ENCODE results near the gene KIF21B. TPM values are rescaled to one million over a fixed set of nuclear protein-coding genes. Genes with fewer than 3 reads are reported as not detected.

The KIF21B gene
- total and polyA plus RNA-seq, 2 of the 8 experiments (the other 6 are each of a cell fraction or from before 2014, with no cell fraction given) = 10.8 to 26.5 TPM

- TF ChIP-seq CHD7 (IDR thresholded peaks at IDR 0.05; ENCODE audit: insufficient replicate concordance, low read length) = no peak
- no peak for TF ChIP-seq ATF2 (IDR thresholded peaks at IDR 0.05; ENCODE audit: low read length)
- TF ChIP-seq GABPA (IDR thresholded peaks at IDR 0.05; ENCODE audit: borderline replicate concordance, insufficient read depth, low read length) = no peak
- TF ChIP-seq CBX8 (IDR thresholded peaks at IDR 0.05; ENCODE audit: borderline replicate concordance, low read depth, low read length) = no peak
These were observed 37.1 kb upstream of the KIF21B start (continued) for GRCh38 chr1:201060586-201060985.
